Natural killer cell (primary cell): ENCODE results near the gene LMOD1. TPM values are rescaled to one million over a fixed set of nuclear protein-coding genes. Genes with fewer than 3 reads are reported as not detected.

Experiments used
- ATAC-seq, 3 donors: fragments of 150-1000 bp in 2 of 3; fragments of 200-7000 bp in 1 of 3; cut with Tn5 transposase; 1 replicate in 1 of 3; 2 replicates in 2 of 3; pipeline ENCODE4 v1.10.0; 2021; ENCODE audit warnings: mild to moderate bottlenecking in 2 of 3, moderate library complexity in 2 of 3
- DNase-seq, 2 donors: peaks; one replicate each; pipeline versions ENCODE4 v3.0.0 to v3.0.0-alpha.2; 2013 to 2021; ENCODE audit warnings: mixed read lengths in 1 of 2
- H3K27ac ChIP-seq: one replicate; pipeline ENCODE4 v1.5.1; 2013; ENCODE audit warnings: mild to moderate bottlenecking, low read length
- H3K27me3 ChIP-seq: one replicate; pipeline ENCODE4 v1.6.1; 2013; ENCODE audit warnings: low read length; ENCODE audit not compliant: control insufficient read depth, insufficient read depth
- H3K36me3 ChIP-seq: one replicate; pipeline ENCODE4 v1.6.1; 2013; ENCODE audit warnings: low read length; ENCODE audit not compliant: control insufficient read depth, insufficient read depth
- H3K4me1 ChIP-seq: one replicate; pipeline ENCODE4 v1.6.1; 2013; ENCODE audit warnings: low read length; ENCODE audit not compliant: control insufficient read depth, insufficient read depth
- H3K4me3 ChIP-seq: one replicate; pipeline ENCODE4 v1.5.1; 2013; ENCODE audit warnings: low read length
- H3K9me3 ChIP-seq: one replicate; pipeline ENCODE4 v1.6.1; 2013; ENCODE audit warnings: low read length; ENCODE audit not compliant: control insufficient read depth, insufficient read depth
- H3K27ac Mint-ChIP-seq, 2 donors: one replicate each; pipeline ENCODE4 v1.8.0; 2022; ENCODE audit warnings: mild to moderate bottlenecking in 2 of 2, mixed read lengths in 2 of 2, moderate library complexity in 1 of 2
- H3K27me3 Mint-ChIP-seq, 2 donors: one replicate each; pipeline ENCODE4 v1.8.0; 2022; ENCODE audit warnings: low read depth in 2 of 2, mixed read lengths in 2 of 2
- H3K36me3 Mint-ChIP-seq: one replicate; pipeline ENCODE4 v1.8.0; 2022; ENCODE audit warnings: mixed read lengths
- H3K4me1 Mint-ChIP-seq, 2 donors: one replicate each; pipeline ENCODE4 v1.8.0; 2022; ENCODE audit warnings: mixed read lengths in 2 of 2
- H3K4me3 Mint-ChIP-seq: one replicate; pipeline ENCODE4 v1.8.0; 2022; ENCODE audit warnings: mild to moderate bottlenecking, moderate library complexity, mixed read lengths
- H3K9me3 Mint-ChIP-seq, 2 donors: one replicate each; pipeline ENCODE4 v1.8.0; 2022; ENCODE audit warnings: mixed read lengths in 2 of 2
- CTCF ChIP-seq: fragments of 200-600 bp; IDR thresholded peaks from one replicate; pipeline ENCODE4 v1.8.0; 2022; ENCODE audit warnings: antibody characterized with exemption
- WGBS: methylation state at CpG from one replicate; pipeline ENCODE4 v1.1.7; 2013; ENCODE audit warnings: missing lambda C conversion rate; ENCODE audit not compliant: insufficient coverage; 5-methylcytosine and 5-hydroxymethylcytosine counted together
- intact Hi-C: fragments of 100-400 bp; cut with micrococcal nuclease; formaldehyde crosslinking; loops from one replicate; pipeline ENCODE4 v1.14.2; 2022
- total RNA-seq, 4 donors: library from RNA; stranded (reverse); fragments of 120-200 nt in 1 of 4; gene quantifications; one replicate each; pipeline versions ENCODE4 v1.2.3 to v1.2.4, GENCODE V29; 2013 to 2022

The LMOD1 gene
- total RNA-seq, 3 donors from 2014 or later (not counting 1 experiment from before 2014, with no cell fraction given): not detected

- no peaks in the 10 kb centered on the region for H3K27me3 ChIP-seq
- no peaks in the 10 kb centered on the region for H3K36me3 ChIP-seq
- H3K4me1 ChIP-seq: no peaks in the 10 kb centered on the region
- Mint-ChIP-seq H3K27me3 (peaks cover 6 to 19% of the 10 kb centered on the region in 2 donors), H3K4me1 (no peaks in the 10 kb centered on the region), H3K27ac (no peak overlapping the region), H3K4me3 (no peak overlapping the region), H3K9me3 (no peaks in the 10 kb centered on the region), H3K36me3 (no peaks in the 10 kb centered on the region)
- DNase-seq (no peak), ATAC-seq (no peak)
- intact Hi-C loops: no loop called here
- no peak for TF ChIP-seq CTCF
- 88% methylated on average over 7 of the region's 7 CpGs for WGBS
- H3K9me3 ChIP-seq: no peaks in the 10 kb centered on the region
- H3K27ac ChIP-seq: no peak overlapping the region
- H3K4me3 ChIP-seq: no peak overlapping the region
Measured at GRCh38 chr1:201917362-201918033, 28.9 kb downstream of the LMOD1 start.

DNA sequence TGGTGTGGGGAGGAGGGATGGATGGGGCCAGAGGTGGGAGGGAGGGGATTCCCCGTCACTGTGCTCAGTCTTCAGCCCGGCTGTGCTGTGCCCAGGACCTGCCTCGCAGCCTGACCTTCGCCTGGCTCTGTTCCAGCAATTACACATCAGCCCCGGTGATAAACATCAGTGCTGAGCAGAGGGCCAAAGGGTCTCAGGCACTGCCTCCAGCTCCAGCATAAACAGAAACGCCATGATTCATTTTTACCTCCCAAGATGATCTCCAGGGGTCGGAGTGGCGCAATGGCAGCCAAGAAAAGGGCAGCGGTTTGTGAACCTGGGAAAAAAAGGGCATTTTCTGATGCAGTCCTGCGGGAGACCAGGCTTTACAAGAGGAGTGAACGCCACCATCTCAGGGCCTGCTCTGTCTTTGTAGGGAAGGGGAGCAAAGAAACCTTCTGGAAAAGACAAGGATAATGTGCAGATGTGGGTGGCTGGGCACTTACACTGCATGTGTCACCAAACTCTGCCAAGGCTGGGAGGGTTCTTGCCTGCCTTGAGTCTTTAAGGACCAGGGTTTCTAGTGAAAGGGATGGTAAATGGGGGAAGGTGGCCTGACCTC, 29.6 kb downstream of the LMOD1 start:
- intact Hi-C loops: no loop called here
- Histone ChIP-seq H3K27ac (no peak overlapping the region), H3K4me3 (no peak overlapping the region)

GRCh38 chr1:201914456-201915235, 31.7 kb downstream of the LMOD1 start:
- H3K27ac Mint-ChIP-seq: no peak overlapping the region
- H3K36me3 ChIP-seq: no peaks in the 10 kb centered on the region
- no peaks in the 10 kb centered on the region for H3K4me1 Mint-ChIP-seq
- no peaks in the 10 kb centered on the region for H3K4me1 ChIP-seq
- TF ChIP-seq CTCF: no peak
- H3K4me3 ChIP-seq: no peak overlapping the region
- no peaks in the 10 kb centered on the region for H3K9me3 ChIP-seq
- H3K4me3 Mint-ChIP-seq: no peak overlapping the region
- H3K27me3 ChIP-seq: no peaks in the 10 kb centered on the region
- intact Hi-C loops: no loop called here
- no peak overlapping the region for H3K27ac ChIP-seq
- H3K9me3 Mint-ChIP-seq: no peaks in the 10 kb centered on the region
- peaks cover 0 to 10% of the 10 kb centered on the region in 2 donors for H3K27me3 Mint-ChIP-seq
- DNase-seq (no peak), ATAC-seq (no peak)
- H3K36me3 Mint-ChIP-seq: no peaks in the 10 kb centered on the region
- WGBS: 88% methylated on average over 14 of the region's 14 CpGs

More for the DNA sequence above, 29.6 kb downstream of the LMOD1 start:
- Mint-ChIP-seq H3K27me3 (peaks cover 0 to 16% of the 10 kb centered on the region in 2 donors), H3K27ac (no peak overlapping the region), H3K4me3 (no peak overlapping the region), H3K36me3 (no peaks in the 10 kb centered on the region), H3K4me1 (no peaks in the 10 kb centered on the region), H3K9me3 (no peaks in the 10 kb centered on the region)
- Histone ChIP-seq H3K9me3 (no peaks in the 10 kb centered on the region), H3K4me1 (no peaks in the 10 kb centered on the region), H3K27me3 (no peaks in the 10 kb centered on the region), H3K36me3 (no peaks in the 10 kb centered on the region)
- no peak for TF ChIP-seq CTCF
- DNase-seq: no peak
- peak in 2 of 3 donors; percentile 38 to 50 for ATAC-seq
- 50% methylated on average over 11 of the region's 11 CpGs for WGBS
